GM12872 (cell line): ENCODE measurements around the gene MAD1L1.

Source experiments
- TF ChIP-seq, protein P1 (sequence below): IDR thresholded peaks from 3 replicates; pipeline ENCODE4 v1.5.1; 2011; ENCODE audit warnings: low read depth, mild to moderate bottlenecking, low read length, moderate library complexity; ENCODE audit not compliant: insufficient read depth

MAD1L1 gene

GRCh38 chr7:2069472-2069860 is 163.3 kb downstream of the MAD1L1 start:
- TF ChIP-seq, protein P1, sequence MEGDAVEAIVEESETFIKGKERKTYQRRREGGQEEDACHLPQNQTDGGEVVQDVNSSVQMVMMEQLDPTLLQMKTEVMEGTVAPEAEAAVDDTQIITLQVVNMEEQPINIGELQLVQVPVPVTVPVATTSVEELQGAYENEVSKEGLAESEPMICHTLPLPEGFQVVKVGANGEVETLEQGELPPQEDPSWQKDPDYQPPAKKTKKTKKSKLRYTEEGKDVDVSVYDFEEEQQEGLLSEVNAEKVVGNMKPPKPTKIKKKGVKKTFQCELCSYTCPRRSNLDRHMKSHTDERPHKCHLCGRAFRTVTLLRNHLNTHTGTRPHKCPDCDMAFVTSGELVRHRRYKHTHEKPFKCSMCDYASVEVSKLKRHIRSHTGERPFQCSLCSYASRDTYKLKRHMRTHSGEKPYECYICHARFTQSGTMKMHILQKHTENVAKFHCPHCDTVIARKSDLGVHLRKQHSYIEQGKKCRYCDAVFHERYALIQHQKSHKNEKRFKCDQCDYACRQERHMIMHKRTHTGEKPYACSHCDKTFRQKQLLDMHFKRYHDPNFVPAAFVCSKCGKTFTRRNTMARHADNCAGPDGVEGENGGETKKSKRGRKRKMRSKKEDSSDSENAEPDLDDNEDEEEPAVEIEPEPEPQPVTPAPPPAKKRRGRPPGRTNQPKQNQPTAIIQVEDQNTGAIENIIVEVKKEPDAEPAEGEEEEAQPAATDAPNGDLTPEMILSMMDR: no peak

DNA sequence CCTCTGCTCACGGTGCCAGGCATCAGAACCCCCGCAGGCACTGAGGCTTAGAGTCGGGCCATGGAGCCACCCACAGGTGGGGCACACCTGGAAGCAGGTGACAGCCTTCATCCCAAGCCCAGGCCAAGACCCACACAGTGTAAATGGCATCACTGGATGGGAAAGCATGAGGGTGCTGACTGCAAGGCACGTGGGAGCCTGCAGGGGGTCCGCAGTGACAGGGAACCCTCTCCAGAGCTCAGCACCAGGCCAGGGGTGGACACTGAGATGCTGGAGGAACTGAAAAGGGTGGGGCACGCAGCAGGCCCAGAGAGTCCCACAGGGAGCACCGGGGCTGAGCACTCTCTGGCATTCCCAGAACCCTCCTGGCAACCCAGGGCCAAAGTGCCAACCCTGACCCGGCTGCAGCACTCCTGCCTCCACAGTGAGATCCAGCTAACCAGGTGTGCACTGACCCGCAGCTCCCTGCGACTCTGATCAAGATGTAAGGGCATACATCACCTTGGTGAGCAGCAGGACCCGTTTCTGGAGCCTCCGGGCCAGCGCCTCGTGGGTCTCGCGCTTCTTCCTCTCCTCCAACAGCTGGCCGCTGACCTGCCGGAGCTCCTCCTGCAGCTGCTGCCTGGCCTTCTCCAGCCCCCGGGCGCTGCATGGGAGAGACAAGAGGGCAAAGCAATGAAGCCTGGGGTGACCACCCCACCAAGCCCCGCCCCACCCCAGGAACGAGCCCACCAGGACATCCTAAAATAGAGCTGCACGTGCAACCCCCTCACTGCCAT is 163.9 kb downstream of the MAD1L1 start:
- TF ChIP-seq, protein P1: peak; percentile 25; the same call in 1 of the 3 replicates

- TF ChIP-seq, protein P1: no peak
Measured at GRCh38 chr7:2066251-2066919, 166.4 kb downstream of the MAD1L1 start.

- TF ChIP-seq, protein P1: no peak
Measured at GRCh38 chr7:2065528-2065927, 167.2 kb downstream of the MAD1L1 start.

GRCh38 chr7:2063563-2064260 is 169.0 kb downstream of the MAD1L1 start:
- TF ChIP-seq, protein P1: no peak

GRCh38 chr7:2062648-2063047 is 170.1 kb downstream of the MAD1L1 start:
- TF ChIP-seq, protein P1: no peak

GRCh38 chr7:2060701-2061100 is 172.0 kb downstream of the MAD1L1 start:
- TF ChIP-seq, protein P1: no peak
